ENCODE results near the gene FNDC10. TPM values are rescaled to one million over a fixed set of nuclear protein-coding genes. Genes with fewer than 3 reads are reported as not detected.

FNDC10 gene
- total RNA-seq: 1 to 10 TPM; 8.7 to 9.1 TPM

DNA sequence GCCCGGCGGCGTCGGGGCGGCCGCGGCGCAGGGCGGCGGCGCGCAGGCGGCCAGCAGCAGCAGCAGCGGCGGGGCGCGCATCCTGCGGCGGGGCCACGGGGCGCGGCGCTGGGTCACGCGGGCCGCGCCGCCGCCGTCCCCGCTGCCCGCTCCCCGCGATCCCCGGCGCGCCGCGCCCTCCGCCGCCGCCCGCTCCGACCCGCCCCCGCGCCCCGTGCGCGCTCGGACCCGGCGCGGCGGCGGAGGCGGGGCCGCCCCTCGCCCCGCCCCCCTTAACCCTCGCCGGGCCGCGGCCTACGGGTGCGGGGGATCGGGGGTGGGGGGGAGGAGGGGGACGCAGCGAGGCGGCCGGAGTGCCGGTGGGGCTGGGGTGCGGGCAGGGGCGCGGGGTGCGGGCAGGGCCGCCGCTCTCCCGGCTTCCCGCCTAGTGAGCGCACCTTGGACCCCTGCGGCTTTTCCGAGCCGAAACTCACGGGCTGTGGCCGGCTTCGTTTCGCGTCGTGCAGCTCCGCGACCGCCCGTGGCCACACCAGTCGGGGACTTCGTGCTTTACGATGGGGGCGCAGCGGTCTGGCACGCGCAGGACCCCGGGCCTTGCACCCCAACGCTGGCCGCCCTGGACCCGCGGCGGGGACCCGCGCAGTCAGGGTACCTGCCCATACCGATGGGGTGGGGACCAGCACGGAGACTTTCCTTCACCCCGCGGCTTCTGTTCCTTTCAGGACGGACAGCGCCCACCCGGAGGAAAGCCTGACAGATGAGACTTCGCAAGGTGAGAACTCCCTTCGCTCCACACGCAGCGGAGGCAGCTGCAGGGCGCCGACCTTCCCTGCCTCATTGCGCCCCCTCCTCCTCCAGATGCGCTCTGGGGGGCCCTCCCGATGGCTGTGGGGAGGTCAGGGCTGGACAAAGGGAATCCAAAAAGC is at the start of gene FNDC10:
FNDC10 (minus strand) TSS at position 201 of the 926 bp plus-strand sequence; CDS start at position 81, 120 bp downstream.

DNA sequence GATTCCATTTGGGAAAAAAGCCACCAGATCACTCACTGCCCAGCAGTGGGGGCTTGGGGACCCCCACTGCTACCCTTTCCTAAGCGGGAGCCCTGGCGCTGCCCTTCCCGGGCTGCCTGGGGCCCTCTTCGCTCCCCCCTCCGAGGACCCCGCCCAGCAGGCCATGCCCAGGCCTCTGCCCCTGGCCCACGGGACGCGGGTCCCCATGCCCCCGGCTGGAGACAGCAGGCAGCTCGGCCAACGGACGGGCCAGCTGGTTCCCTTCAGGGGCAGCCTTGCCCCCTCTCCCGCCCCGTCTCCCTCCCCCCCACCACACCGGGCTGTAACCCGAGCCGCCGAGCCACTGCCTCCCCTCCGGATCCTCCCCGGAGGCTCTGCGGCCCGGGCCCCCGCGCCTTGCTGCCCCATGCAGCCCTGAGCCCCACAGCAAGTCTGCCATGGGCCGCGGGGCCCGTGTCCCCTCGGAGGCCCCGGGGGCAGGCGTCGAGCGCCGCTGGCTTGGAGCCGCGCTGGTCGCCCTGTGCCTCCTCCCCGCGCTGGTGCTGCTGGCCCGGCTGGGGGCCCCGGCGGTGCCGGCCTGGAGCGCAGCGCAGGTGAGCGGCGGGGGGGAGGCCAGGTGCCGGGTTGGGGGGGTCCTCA is 32.0 kb upstream of the FNDC10 start, which contains the start of gene MMP23B:
MMP23B (plus strand) TSS at position 392 of the 639 bp plus-strand sequence; CDS start at position 438, 46 bp downstream.

DNA sequence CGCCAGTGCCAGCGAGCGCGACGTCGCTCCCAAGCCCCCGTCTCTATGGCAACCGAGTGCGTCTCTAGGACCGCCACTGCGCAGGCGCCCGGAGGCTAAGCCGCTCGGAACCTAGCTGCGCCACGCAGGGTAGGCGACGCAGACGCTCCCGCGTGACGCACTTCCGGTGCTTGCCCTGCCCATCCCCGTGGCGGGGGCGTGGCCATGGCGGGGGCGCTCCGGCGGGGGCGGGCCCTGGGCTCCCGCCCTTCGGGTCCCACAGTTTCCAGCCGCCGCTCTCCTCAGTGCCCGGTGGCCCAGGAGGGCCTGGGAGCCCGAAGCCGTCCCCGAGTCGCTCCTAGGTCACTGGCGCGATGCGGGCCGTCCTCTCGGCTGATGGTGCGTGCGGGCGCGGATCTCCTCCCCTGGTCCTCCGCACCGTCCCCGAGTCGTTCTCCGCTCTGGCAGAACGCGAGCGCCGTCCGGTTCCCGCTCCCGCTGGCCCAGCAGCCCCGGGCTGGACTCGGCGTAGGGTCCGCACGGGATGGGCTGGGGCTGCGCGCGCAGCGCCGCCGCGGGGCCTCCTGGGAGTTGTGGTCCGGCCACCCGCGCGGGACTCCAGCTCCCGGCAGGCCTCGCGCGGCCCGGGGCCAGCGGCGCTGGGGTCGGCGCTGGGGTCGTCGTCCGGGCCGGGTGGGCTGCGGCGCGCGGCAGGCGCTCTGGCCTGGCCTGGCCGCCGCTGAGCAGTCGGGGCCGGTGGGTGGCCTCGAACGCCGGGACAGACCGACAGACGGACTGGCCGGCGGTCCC is 15.5 kb upstream of the FNDC10 start, which contains the start of gene MIB2:
MIB2 (plus strand) TSS at position 245 of the 789 bp plus-strand sequence. CDS start 7,953 bp downstream, outside the sequence.

DNA sequence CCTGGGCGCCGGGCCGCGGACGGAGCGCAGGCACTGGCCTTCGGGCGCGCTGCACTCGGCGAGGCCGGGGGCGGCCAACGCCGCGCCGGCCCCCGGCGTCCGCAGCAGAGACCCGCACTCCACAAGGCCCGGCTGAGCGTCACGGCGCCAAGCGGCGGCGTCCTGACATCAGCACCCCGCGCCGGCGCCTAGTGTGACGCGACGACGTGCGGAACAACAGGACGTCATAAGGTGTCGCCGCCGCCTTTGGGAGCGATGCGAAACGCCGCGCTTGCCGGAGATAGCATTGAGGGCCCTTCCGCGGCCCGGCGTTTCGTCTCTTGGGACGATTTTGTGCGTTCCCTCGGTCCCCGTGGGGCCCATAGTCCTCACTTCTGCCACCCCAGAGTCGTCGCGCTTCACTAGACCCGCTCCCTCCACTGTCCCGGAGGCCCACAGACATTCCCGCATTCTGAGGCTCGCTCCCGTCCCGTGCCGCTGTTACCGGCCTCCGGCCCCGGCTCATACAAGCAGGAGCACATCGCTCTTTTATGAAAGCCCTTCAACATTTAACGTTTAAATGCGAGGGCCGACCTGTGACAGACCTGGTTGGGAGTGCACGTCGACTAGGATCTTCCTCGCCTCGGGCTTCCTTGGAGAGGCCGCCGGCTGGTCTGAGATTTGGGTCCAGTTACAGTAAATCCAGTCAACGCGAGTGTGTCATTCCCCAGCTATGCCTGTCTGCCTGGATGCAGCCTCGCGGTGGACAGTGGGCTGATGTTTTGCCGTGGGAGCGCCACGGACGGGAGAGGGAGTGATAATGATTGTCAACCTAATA is 25.0 kb downstream of the FNDC10 start, which contains the start of gene SSU72:
SSU72 (minus strand) TSS at position 143 of the 817 bp plus-strand sequence. CDS start 306 bp downstream, outside the sequence.

Other genes with a start within 250 kb of the FNDC10 start
- under 1 TPM in 1 of 2 experiments, not detected in 1; 0.12 TPM for gene MXRA8, start 241.6 kb downstream of the FNDC10 start, total RNA-seq
- gene AURKAIP1, start 224.9 kb downstream of the FNDC10 start, total RNA-seq: 10 to 100 TPM; 88.0 to 90.4 TPM
- gene CCNL2, start 200.8 kb downstream of the FNDC10 start, total RNA-seq: 100 to 1,000 TPM; 120 to 122 TPM
- 10 to 100 TPM; 82.8 to 98.8 TPM for gene MRPL20, start 192.8 kb downstream of the FNDC10 start, total RNA-seq
- not detected for gene ANKRD65, start 178.9 kb downstream of the FNDC10 start, total RNA-seq
- gene VWA1, start 164.4 kb downstream of the FNDC10 start, total RNA-seq: under 1 TPM; 0.17 to 0.33 TPM
- 1 to 10 TPM; 1.4 to 2.3 TPM for gene ATAD3C, start 150.4 kb downstream of the FNDC10 start, total RNA-seq
- gene ATAD3B, start 128.4 kb downstream of the FNDC10 start, total RNA-seq: 10 to 100 TPM; 29.0 to 34.3 TPM
- 10 to 100 TPM; 31.9 to 33.0 TPM for gene ATAD3A, start 88.0 kb downstream of the FNDC10 start, total RNA-seq
- under 1 TPM; 0.41 to 0.45 TPM for gene TMEM240, start 59.5 kb downstream of the FNDC10 start, total RNA-seq
- 100 to 1,000 TPM; 106 to 107 TPM for gene SSU72, start 25.3 kb downstream of the FNDC10 start, total RNA-seq
- gene MIB2, start 15.4 kb upstream of the FNDC10 start, total RNA-seq: 10 to 100 TPM; 44.3 to 45.9 TPM
- 1 to 10 TPM; 3.4 to 4.2 TPM for gene MMP23B, start 32.0 kb upstream of the FNDC10 start, total RNA-seq
- gene CDK11B, start 58.9 kb upstream of the FNDC10 start, total RNA-seq: 10 to 100 TPM; 33.8 to 34.2 TPM
- 10 to 100 TPM; 75.4 to 77.9 TPM for gene SLC35E2B, start 92.7 kb upstream of the FNDC10 start, total RNA-seq
- gene CDK11A, start 124.2 kb upstream of the FNDC10 start, total RNA-seq: 10 to 100 TPM; 66.4 to 78.3 TPM
- gene NADK, start 178.3 kb upstream of the FNDC10 start, total RNA-seq: 10 to 100 TPM; 62.2 to 63.9 TPM

Data from activated naive CD4-positive, alpha-beta T cell treated with anti-CD3 and anti-CD28 coated beads, Interleukin-2, amount 10 ng/mL, durations not matched to agents 5 hours and 36 hours (primary cell).